AML-193 (cell line): ENCODE measurements around the gene KSR1.

Experiments
- DNase-seq, 2 experiments: peaks; one replicate each; lab custom pipeline; 2025; lab: John Stamatoyannopoulos, UW

KSR1 gene

DNA sequence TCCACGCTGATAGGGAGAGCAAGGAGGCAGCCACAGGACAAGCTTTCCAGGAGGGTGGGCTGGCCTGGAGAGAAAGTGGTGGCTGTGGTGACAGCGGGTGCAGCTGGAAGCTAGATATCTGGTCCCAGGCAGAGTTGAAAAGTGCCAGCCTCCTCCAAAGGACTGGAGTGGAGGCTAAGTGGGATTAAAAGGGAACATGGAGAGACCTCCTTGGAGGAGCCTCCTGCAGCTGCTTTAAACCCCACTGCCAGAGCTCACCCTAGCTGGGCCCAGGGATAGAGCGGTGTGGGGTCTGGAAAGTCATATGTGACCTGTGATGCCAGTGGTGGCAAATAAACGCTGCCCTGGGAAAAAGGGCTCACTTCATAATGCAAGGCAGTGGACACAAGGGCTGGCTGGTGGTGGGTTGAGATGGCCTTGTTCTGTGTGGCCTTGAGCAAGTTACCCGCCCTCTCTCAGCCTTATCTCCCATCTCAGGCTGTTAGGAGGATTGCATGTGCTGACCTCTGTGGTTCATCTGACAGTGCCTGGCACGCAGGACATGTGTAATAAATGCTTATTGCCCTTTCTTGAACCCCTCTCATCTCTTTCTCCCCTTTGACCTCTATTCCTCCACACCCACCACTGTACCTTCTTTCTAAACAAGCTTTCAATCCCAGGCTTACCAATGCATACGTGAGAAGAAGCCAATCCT lies 113.8 kb downstream of the KSR1 start:
- DNase-seq: no peak

DNA sequence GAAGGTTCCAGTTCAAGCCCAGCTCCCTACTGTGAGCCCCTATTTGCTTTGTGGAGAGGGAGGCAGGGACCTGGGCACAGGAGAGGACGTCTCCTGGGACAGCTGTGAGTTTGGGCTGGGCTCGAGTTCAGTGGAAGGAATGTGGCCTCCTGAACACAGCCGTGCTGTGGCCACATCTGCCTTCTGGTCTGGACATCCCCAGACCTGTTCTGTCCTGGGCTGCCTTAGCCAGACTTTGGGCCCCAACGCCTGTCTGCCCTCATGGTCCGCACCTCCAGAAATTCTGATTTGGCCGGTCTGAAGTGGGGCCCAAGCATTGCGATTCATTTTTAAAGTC lies 114.3 kb downstream of the KSR1 start:
- no peak for DNase-seq

- no peak for DNase-seq
Measured at GRCh38 chr17:27571563-27572352, 115.5 kb downstream of the KSR1 start.

- DNase-seq: no peak
Measured at GRCh38 chr17:27572665-27573064, 116.4 kb downstream of the KSR1 start.

DNA sequence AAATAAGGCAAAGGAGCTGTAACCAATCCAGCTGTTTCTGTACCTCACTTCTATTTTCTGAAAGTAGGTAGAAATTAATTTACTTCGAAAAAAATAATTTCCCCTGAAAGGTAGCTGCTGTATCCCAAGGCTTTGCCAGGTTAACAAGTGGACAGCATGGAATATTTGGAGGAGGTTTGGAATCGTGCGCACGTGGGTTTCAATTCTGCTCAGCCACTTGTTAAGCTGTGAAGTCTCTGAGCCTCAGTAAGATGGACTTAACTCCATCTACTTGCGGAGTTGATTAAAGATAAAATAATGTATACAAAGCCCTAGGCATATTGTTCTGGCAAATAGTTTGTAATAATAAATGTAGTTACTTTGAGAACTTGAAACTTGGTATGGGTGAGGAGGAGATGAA lies 117.3 kb downstream of the KSR1 start:
- DNase-seq: no peak

DNA sequence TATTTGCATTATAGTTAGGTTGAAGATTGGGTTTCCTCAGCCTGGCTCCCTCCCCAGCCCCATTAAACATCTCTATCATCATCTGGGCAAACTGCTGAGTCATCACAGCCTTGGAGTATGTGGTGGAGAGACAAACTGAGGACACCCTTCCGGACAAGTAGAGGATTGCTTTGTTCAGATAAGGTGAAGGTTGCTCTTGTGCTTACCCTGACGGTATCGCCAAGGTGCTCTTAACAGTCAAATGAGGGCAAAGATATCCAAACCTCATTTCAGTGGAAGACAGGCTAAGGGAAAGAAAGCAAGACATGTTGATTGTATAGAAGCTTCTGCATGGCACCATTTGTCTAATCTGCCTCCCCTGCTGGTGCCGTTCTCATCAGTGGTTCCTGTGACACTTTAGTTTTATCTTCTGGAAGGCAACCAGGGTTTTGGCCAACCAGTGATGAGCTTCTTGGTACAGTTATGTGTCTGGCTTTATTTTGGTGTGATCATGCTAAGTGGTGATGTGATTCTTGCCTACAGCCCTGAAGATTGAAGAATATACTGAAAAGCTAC lies 117.8 kb downstream of the KSR1 start:
- DNase-seq: no peak

- DNase-seq: no peak
Measured at GRCh38 chr17:27575096-27575911, 119.1 kb downstream of the KSR1 start.

GRCh38 chr17:27575912-27576252 lies 119.6 kb downstream of the KSR1 start:
- DNase-seq: no peak

DNA sequence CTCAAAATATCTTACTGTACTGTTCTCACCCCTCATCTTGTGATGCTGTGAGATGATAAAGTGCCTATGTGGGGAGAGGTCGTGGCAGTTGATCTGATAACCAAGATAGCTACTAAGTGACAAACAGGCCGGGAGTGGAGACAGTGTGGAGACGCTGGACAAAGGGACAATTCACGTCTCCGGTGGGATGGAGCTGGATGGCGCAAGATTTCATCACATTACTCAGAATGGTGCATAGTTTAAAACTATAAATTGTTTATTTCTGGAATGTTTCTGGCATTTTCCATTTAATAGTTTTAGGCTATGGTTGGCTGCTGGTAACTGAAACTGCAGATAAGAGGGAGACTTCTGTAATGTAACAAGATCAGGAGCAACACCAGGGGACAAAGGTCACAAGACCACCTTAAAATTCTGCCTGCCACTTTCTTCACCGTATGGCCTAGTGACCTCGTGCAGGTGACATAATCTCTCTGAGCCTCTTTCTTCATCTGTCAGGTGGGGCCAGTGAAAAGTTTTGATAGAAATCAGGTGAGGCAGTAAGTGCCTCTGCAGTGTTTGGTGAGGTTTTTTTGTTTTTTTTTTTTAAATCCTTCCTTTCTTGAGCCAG lies 120.3 kb downstream of the KSR1 start:
- DNase-seq: no peak

DNA sequence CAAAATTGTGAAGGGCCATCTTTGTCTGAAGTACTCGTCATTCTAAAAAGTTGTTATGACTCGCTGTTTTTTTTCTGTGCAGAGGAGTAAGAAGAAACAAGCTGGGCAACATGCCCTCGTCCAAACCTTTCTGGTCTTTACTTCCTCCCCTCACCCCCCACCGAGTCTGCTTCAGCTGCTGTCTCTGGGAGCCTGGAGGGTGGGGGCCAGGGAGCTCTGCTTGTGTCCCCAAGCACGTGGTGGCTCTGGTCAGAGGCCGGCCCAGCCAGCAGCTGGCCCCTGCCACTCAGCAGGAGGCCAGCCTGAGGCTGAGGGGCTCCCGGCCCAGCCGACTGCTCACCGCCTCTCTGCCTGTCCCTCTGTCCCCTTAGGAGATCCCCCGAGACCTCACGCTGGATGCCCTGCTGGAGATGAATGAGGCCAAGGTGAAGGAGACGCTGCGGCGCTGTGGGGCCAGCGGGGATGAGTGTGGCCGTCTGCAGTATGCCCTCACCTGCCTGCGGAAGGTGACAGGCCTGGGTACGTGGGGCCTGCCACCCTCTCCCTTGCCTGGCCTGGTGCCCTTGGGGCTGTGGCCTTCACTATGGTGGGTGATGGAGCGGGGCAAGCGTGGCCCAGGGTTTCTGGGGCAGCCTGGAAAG lies 121.0 kb downstream of the KSR1 start:
- DNase-seq: no peak

GRCh38 chr17:27577884-27578717 lies 121.9 kb downstream of the KSR1 start:
- no peak for DNase-seq

GRCh38 chr17:27578718-27579085 lies 122.5 kb downstream of the KSR1 start:
- DNase-seq: no peak

GRCh38 chr17:27579304-27579703 lies 123.1 kb downstream of the KSR1 start:
- DNase-seq: no peak

DNA sequence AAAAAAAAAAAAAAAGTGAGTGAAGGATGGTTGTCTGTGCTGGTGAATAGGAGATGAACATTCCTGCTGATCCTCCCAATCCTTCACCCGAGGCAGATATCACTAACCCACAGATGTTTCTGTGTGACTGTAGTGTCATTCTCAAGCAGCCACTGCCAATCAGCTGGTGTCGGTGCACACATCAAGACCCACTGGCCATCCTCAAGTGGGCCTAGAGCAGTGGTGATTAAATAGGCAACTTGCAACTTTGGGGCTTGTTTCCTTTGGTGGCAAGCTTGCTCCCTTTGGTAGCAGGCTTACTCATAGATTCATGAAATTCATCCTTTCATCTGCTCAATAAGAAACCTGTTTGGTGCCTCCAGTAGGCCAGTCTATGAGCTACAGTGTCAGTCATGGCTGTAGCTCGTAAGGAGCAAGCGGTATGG lies 123.7 kb downstream of the KSR1 start:
- DNase-seq: no peak

- no peak for DNase-seq
Measured at GRCh38 chr17:27581016-27581415, 124.8 kb downstream of the KSR1 start.

DNA sequence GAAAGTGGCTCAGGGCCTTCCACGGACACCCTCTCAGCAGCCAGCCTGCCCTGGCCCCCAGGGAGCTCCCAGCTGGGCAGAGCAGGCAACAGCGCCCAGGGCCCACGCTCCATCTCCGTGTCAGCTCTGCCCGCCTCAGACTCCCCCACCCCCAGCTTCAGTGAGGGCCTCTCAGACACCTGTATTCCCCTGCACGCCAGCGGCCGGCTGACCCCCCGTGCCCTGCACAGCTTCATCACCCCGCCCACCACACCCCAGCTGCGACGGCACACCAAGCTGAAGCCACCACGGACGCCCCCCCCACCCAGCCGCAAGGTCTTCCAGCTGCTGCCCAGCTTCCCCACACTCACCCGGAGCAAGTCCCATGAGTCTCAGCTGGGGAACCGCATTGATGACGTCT lies 126.4 kb downstream of the KSR1 start:
- no peak for DNase-seq

GRCh38 chr17:27585153-27585681 lies 129.0 kb downstream of the KSR1 start:
- no peak for DNase-seq

DNA sequence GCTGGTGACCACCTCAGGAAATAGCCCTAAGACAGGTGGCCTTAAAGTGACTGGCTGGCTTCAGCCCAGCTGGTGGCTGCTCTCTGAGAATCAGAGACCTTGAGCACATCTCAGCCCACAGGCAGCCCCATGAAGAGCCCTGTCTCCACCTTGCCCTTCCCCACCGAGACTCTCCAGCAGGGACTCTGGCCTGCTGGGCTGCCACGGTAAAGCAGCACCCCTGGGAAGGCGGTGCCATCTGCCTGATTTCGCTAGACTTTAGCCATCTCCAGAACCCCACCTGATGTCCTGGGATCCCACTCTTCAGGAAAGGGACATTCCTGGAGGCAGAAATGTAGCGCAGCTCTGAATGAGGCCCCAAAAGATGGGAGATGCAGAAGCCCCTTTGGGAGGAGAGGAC lies 129.5 kb downstream of the KSR1 start:
- DNase-seq: no peak

GRCh38 chr17:27586203-27586721 lies 130.0 kb downstream of the KSR1 start:
- DNase-seq: no peak

GRCh38 chr17:27588354-27588753 lies 132.1 kb downstream of the KSR1 start:
- no peak for DNase-seq
